Keratinocyte (primary cell): ENCODE measurements around the gene HEATR1.

ENCODE experiments used
- EZH2 ChIP-seq: IDR thresholded peaks from one replicate; pipeline ENCODE4 v1.6.1; 2012; ENCODE audit warnings: inconsistent platforms, mild to moderate bottlenecking, low read length, moderate library complexity
- TF ChIP-seq, protein P1 (sequence below), 3 experiments: IDR thresholded peaks in 1 of 3; conservative IDR thresholded peaks in 1 of 3; optimal IDR thresholded peaks in 1 of 3; 2 replicates in 2 of 3; 3 replicates in 1 of 3; pipeline versions ENCODE3 to v1.5.1; 2011; ENCODE audit warnings: low read length in 3 of 3, mild to moderate bottlenecking in 3 of 3, moderate library complexity in 2 of 3, control low read depth in 1 of 3, inconsistent platforms in 1 of 3; ENCODE audit not compliant: insufficient read depth in 2 of 3; ENCODE audit errors: extremely low read depth in 1 of 3

DNA sequence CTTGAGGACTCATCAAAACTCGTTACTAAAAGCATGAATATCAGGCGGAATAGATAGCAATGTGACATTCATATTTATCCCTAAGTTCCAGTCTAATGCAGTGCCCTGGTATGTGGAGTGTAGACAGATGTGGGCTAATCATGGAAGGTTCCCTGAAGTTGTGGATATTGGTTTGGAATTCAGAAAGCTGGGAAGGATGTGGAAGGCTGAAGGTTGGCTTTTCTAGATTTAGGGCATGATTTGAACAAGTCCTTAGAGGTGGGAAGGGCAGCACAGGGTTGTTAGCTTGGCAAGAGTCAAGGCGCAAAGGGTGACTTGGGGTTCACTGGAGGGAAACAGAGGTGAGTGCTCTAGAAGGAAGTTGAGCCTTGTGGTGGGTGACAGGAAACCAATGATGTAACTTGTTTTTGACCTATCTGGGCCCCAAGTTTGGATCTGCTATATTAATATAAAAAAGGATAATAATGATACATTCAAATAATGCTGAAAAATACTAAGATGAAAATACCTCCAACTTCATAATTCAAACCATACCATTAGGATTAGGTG is 58.6 kb downstream of the HEATR1 start:
- TF ChIP-seq, protein P1, sequence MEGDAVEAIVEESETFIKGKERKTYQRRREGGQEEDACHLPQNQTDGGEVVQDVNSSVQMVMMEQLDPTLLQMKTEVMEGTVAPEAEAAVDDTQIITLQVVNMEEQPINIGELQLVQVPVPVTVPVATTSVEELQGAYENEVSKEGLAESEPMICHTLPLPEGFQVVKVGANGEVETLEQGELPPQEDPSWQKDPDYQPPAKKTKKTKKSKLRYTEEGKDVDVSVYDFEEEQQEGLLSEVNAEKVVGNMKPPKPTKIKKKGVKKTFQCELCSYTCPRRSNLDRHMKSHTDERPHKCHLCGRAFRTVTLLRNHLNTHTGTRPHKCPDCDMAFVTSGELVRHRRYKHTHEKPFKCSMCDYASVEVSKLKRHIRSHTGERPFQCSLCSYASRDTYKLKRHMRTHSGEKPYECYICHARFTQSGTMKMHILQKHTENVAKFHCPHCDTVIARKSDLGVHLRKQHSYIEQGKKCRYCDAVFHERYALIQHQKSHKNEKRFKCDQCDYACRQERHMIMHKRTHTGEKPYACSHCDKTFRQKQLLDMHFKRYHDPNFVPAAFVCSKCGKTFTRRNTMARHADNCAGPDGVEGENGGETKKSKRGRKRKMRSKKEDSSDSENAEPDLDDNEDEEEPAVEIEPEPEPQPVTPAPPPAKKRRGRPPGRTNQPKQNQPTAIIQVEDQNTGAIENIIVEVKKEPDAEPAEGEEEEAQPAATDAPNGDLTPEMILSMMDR (optimal IDR thresholded peaks at IDR 0.05 in 1 of 3, IDR thresholded peaks at IDR 0.05 in 1 of 3, conservative IDR thresholded peaks at IDR 0.05 in 1 of 3; ENCODE audit: extremely low read depth in 1 of 3, insufficient read depth in 2 of 3, low read length in 3 of 3): no peak
- no peak for TF ChIP-seq EZH2
